ENCODE results near the gene KLHL28. TPM values are rescaled to one million over a fixed set of nuclear protein-coding genes. Genes with fewer than 3 reads are reported as not detected.

Gene KLHL28
- total RNA-seq, 2 experiments from 2014 or later, result 11.0 to 11.8 TPM

DNA sequence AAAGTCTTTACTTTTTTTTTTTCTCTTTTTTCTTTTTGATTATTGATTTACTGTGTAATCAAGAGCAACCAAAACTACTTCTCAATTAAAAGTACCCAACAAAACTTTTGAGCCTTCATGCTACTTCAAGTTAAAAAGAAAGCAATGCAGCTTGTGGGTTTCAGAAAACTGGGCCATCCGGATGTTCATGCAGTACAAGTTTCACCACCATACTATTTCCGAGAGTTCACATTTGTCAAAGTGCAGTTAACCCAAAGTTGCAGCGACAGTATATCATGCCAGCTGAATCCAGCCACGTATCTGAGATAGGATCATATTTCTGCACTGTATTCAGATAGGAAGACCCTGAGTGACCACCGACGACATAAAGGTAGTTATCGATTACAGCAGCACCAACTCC is 33.0 kb downstream of the KLHL28 start:
- Mint-ChIP-seq H3K36me3 (peaks cover 4% of the 10 kb centered on the region), H3K9me3 (no peaks in the 10 kb centered on the region), H3K27me3 (no peaks in the 10 kb centered on the region), H3K27ac (peak overlapping the region; percentile 51), H3K4me3 (no peak overlapping the region), H3K4me1 (ENCODE audit: low read depth) (peaks cover 5% of the 10 kb centered on the region)
- intact Hi-C loops (cut with micrococcal nuclease), result loop anchor here (2.0 kb wide), 1 partner anchor 32 kb away; the partner anchor contains the start of gene KLHL28
- ChIA-PET POLR2A (no interaction called here), CTCF (no interaction called here)
- no peak for DNase-seq

DNA sequence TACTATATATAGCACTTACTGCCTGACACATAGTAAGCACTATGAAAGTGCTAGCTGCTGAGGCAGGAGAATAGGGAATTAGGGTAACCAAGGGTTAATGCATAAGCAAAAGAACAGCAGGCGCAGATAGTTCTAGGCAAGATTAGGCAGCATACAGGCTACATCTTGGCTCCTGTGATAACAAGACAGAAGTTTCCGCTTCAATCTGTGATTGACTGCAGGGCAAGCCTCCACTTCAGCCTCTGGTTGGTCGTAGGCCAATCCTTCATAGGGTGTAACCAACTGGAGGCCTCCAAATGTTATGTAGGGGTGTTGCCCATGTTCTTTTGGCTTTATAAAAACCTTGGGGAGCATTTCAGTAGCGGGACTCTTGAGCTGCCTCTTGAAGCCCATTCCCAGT is 46.9 kb downstream of the KLHL28 start:
- ChIA-PET POLR2A (no interaction called here), CTCF (interaction anchor here (0.9 to 1.3 kb wide), 2 partner anchors 182 to 218 kb away, joined by 4 to 7 read pairs; no protein-coding TSS in a partner anchor)
- Mint-ChIP-seq H3K27ac (no peak overlapping the region), H3K4me3 (no peak overlapping the region), H3K4me1 (ENCODE audit: low read depth) (peaks cover 6% of the 10 kb centered on the region), H3K9me3 (peaks cover 5% of the 10 kb centered on the region), H3K36me3 (peaks cover 5% of the 10 kb centered on the region), H3K27me3 (peaks cover 19% of the 10 kb centered on the region)
- intact Hi-C loops (cut with micrococcal nuclease), result loop anchor here (5.0 kb wide), 1 partner anchor 337 kb away; the partner anchor contains the start of gene MIS18BP1
- no peak for DNase-seq

- DNase-seq, result no peak
- H3K4me3 Mint-ChIP-seq, result no peak overlapping the region
- peaks cover 6% of the 10 kb centered on the region for H3K4me1 Mint-ChIP-seq (ENCODE audit: low read depth)
- H3K36me3 Mint-ChIP-seq, result peaks cover 5% of the 10 kb centered on the region
- H3K27me3 Mint-ChIP-seq, result peaks cover 23% of the 10 kb centered on the region
- H3K27ac Mint-ChIP-seq, result no peak overlapping the region
- ChIA-PET CTCF (interaction anchor here (1.9 to 2.7 kb wide), 2 partner anchors 218 to 357 kb away, joined by 7 to 21 read pairs; no protein-coding TSS in a partner anchor), POLR2A (interaction anchor here (0.7 kb wide), 1 partner anchor 16 kb away, joined by 3 read pairs; no protein-coding TSS in a partner anchor)
- intact Hi-C loops (cut with micrococcal nuclease), result loop anchor here (5.0 kb wide), 1 partner anchor 340 kb away; the partner anchor contains the start of gene MIS18BP1
- H3K9me3 Mint-ChIP-seq, result peaks cover 5% of the 10 kb centered on the region
These were observed 49.5 kb downstream of the KLHL28 start for GRCh38 chr14:44912041-44912869.

GRCh38 chr14:44910821-44911220 is 50.9 kb downstream of the KLHL28 start:
- ChIA-PET CTCF (no interaction called here), POLR2A (no interaction called here)
- H3K36me3 Mint-ChIP-seq, result peaks cover 5% of the 10 kb centered on the region
- H3K27ac Mint-ChIP-seq, result no peak overlapping the region
- no peak for DNase-seq
- H3K27me3 Mint-ChIP-seq, result peaks cover 23% of the 10 kb centered on the region
- intact Hi-C loops (cut with micrococcal nuclease), result loop anchor here (5.0 kb wide), 1 partner anchor 341 kb away; the partner anchor contains the start of gene MIS18BP1
- H3K4me1 Mint-ChIP-seq (ENCODE audit: low read depth), result peaks cover 6% of the 10 kb centered on the region
- no peak overlapping the region for H3K4me3 Mint-ChIP-seq
- H3K9me3 Mint-ChIP-seq, result peaks cover 5% of the 10 kb centered on the region

DNA sequence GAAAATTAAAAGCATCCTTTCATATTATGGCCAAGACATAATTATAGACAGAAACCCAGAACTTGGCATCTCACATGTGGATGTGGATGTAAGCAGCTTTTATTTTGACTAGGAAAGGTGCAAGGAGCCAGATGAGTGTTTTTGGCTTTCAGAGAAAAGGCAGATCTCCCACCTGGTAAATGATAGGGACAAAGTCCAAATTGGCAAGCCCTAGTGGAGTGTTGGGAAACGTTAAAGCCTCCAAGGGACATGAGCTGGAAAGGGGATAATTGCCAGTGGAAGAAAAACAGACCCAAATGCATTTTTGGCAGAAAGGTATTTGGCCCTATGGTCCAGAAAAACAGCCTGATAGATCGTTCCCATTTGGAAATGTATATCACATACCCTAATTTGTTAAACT is 60.1 kb downstream of the KLHL28 start:
- Mint-ChIP-seq H3K4me1 (ENCODE audit: low read depth) (peaks cover 14% of the 10 kb centered on the region), H3K9me3 (peaks cover 2% of the 10 kb centered on the region), H3K27me3 (no peaks in the 10 kb centered on the region), H3K27ac (no peak overlapping the region), H3K4me3 (no peak overlapping the region), H3K36me3 (peaks cover 3% of the 10 kb centered on the region)
- intact Hi-C loops (cut with micrococcal nuclease), result no loop called here
- ChIA-PET POLR2A (interaction anchor here (0.6 kb wide), 1 partner anchor 234 kb away, joined by 3 read pairs; the partner anchor contains the start of gene FANCM), CTCF (no interaction called here)
- no peak for DNase-seq

DNA sequence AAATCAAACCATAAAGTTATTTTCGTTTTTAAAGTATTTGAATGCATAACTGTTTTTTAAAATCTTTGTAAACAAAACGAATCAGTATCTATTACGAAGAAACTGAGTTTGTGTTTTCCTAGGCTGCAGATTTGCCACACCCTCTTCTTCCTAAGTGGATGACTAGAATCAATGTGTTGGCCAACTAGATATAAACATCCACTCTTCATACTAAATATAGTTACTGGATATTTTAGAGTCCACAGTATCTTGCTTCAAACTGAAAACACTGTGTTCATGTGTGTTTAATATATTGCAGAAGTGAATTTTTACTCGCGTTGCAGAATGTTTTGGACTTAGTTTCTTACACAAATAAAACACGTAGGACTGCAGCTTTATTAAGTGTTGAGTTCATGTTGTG is 63.2 kb downstream of the KLHL28 start:
- peaks cover 14% of the 10 kb centered on the region for H3K4me1 Mint-ChIP-seq (ENCODE audit: low read depth)
- no peaks in the 10 kb centered on the region for H3K27me3 Mint-ChIP-seq
- no peak for DNase-seq
- H3K4me3 Mint-ChIP-seq, result peak overlapping the region; percentile 87
- intact Hi-C loops (cut with micrococcal nuclease), result loop anchor here (5.0 kb wide), 1 partner anchor 369 kb away; no protein-coding TSS in a partner anchor
- CTCF ChIA-PET, result interaction anchor here (1.1 kb wide), 1 partner anchor 58 kb away, joined by 4 read pairs; no protein-coding TSS in a partner anchor
- no peaks in the 10 kb centered on the region for H3K36me3 Mint-ChIP-seq
- no peak overlapping the region for H3K27ac Mint-ChIP-seq
- POLR2A ChIA-PET, result interaction anchor here (0.7 kb wide), 1 partner anchor 64 kb away, joined by 3 read pairs; the partner anchor contains the start of genes KLHL28 and TOGARAM1
- peaks cover 2% of the 10 kb centered on the region for H3K9me3 Mint-ChIP-seq

GRCh38 chr14:44897845-44898151 is 63.9 kb downstream of the KLHL28 start:
- Mint-ChIP-seq H3K27ac (peak overlapping the region; percentile 13), H3K27me3 (no peaks in the 10 kb centered on the region), H3K4me3 (peak overlapping the region; percentile 87), H3K4me1 (ENCODE audit: low read depth) (peaks cover 14% of the 10 kb centered on the region), H3K9me3 (peaks cover 2% of the 10 kb centered on the region), H3K36me3 (no peaks in the 10 kb centered on the region)
- ChIA-PET CTCF (interaction anchor here (1.1 kb wide), 1 partner anchor 59 kb away, joined by 4 read pairs; no protein-coding TSS in a partner anchor), POLR2A (interaction anchor here (0.7 to 2.5 kb wide), 3 partner anchors 64 to 237 kb away, joined by 3 to 17 read pairs (median 3); partner anchors contain the start of genes KLHL28 and TOGARAM1)
- DNase-seq, result no peak
- intact Hi-C loops (cut with micrococcal nuclease), result loop anchor here (1.0 to 5.0 kb wide), 5 partner anchors 65 to 370 kb away; partner anchors contain the start of genes FKBP3, MIS18BP1 and TOGARAM1

GRCh38 chr14:44897041-44897844 is 64.5 kb downstream of the KLHL28 start:
- Mint-ChIP-seq H3K4me1 (ENCODE audit: low read depth) (peaks cover 14% of the 10 kb centered on the region), H3K4me3 (peak overlapping the region; percentile 87), H3K9me3 (peaks cover 2% of the 10 kb centered on the region), H3K27me3 (no peaks in the 10 kb centered on the region), H3K36me3 (no peaks in the 10 kb centered on the region), H3K27ac (peak overlapping the region; percentile 83)
- DNase-seq, result peak; percentile 99
- intact Hi-C loops (cut with micrococcal nuclease), result loop anchor here (1.0 to 5.0 kb wide), 5 partner anchors 65 to 370 kb away; partner anchors contain the start of genes FKBP3, MIS18BP1 and TOGARAM1
- POLR2A ChIA-PET, result interaction anchor here (0.7 to 2.5 kb wide), 6 partner anchors 15 to 356 kb away, joined by 3 to 17 read pairs (median 4); partner anchors contain the start of genes FANCM, KLHL28, MIS18BP1 and TOGARAM1
- CTCF ChIA-PET, result interaction anchor here (0.7 to 1.1 kb wide), 3 partner anchors 51 to 356 kb away, joined by 3 to 5 read pairs (median 4); partner anchors contain the start of gene MIS18BP1

- H3K4me3 Mint-ChIP-seq, result peak overlapping the region; percentile 87
- no peaks in the 10 kb centered on the region for H3K27me3 Mint-ChIP-seq
- peak overlapping the region; percentile 83 for H3K27ac Mint-ChIP-seq
- no peaks in the 10 kb centered on the region for H3K36me3 Mint-ChIP-seq
- peaks cover 2% of the 10 kb centered on the region for H3K9me3 Mint-ChIP-seq
- peaks cover 17% of the 10 kb centered on the region for H3K4me1 Mint-ChIP-seq (ENCODE audit: low read depth)
- intact Hi-C loops (cut with micrococcal nuclease), result loop anchor here (1.0 to 5.0 kb wide), 5 partner anchors 66 to 371 kb away; partner anchors contain the start of genes FKBP3, MIS18BP1 and TOGARAM1
- ChIA-PET CTCF (interaction anchor here (0.7 to 1.1 kb wide), 2 partner anchors 50 to 356 kb away, joined by 3 to 5 read pairs; partner anchors contain the start of gene MIS18BP1), POLR2A (interaction anchor here (0.6 to 2.5 kb wide), 6 partner anchors 16 to 357 kb away, joined by 3 to 17 read pairs (median 4); partner anchors contain the start of genes FANCM, KLHL28, MIS18BP1 and TOGARAM1)
- no peak for DNase-seq
These were observed 65.3 kb downstream of the KLHL28 start for GRCh38 chr14:44896275-44897040.

GRCh38 chr14:44895716-44896115 is 66.0 kb downstream of the KLHL28 start:
- H3K36me3 Mint-ChIP-seq, result no peaks in the 10 kb centered on the region
- DNase-seq, result no peak
- H3K9me3 Mint-ChIP-seq, result peaks cover 2% of the 10 kb centered on the region
- H3K4me3 Mint-ChIP-seq, result no peak overlapping the region
- no peaks in the 10 kb centered on the region for H3K27me3 Mint-ChIP-seq
- peaks cover 17% of the 10 kb centered on the region for H3K4me1 Mint-ChIP-seq (ENCODE audit: low read depth)
- CTCF ChIA-PET, result no interaction called here
- POLR2A ChIA-PET, result interaction anchor here (0.6 to 2.5 kb wide), 2 partner anchors 22 to 66 kb away, joined by 3 to 17 read pairs; partner anchors contain the start of genes KLHL28 and TOGARAM1
- no peak overlapping the region for H3K27ac Mint-ChIP-seq
- intact Hi-C loops (cut with micrococcal nuclease), result loop anchor here (5.0 kb wide), 1 partner anchor 372 kb away; no protein-coding TSS in a partner anchor
